HG02938 (cell line): ENCODE data around the gene HPSE2.
"Not testable (repeated sequence)": the region's sequence is repeated elsewhere in the genome, so short reads cannot be mapped to it uniquely, and the experiment has no call there.

ENCODE experiments used
- ATAC-seq: cut with Tn5 transposase; IDR thresholded peaks from one replicate; pipeline ENCODE4 v1.9.1; 2021; ENCODE audit warnings: mild to moderate bottlenecking, moderate library complexity; ENCODE audit not compliant: unreplicated experiment

The HPSE2 gene

DNA sequence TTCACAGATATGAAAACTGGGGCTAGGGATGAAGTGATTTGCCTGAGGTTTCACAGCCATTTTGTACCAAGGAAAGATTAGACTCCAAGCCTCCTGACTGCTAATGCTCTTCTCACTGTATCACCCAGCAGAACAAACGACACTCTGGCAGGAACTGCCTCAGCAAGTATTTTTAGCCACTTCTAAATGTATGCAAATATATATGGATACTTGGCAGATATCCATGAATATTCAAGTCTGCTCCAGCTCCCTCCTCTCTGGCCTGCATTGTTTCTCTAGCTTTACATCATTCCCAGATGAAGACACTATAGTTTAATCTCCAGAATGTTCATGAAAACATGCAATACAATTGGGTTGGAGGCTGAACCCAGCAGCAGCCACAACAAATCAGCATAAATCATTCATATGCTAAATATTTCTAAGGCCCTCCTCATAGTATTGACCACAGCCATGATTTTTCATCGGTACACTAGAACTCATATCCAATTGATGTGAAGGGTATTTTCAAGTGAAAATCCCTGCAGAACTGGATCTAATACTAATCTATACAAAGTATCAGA is 65.5 kb downstream of the HPSE2 start:
- ATAC-seq = no peak

DNA sequence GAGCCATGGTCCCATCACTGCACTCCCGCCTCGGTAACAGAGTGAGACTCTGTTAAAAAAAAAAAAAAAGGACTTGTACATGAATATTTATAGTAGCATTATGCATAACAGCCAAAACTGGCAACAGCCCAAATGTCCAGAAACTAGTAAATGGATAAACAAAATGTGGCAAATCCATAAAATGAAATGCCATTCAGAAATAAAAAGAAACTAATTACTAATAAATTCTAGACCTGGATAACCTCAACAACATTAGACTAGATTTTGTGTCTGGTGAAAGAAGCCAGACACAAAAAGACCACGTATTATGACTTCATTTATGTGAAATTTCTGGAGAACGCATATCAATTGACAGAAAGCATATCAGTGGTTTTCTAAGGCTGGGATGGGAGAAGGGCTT is 74.5 kb downstream of the HPSE2 start:
- ATAC-seq = no peak

DNA sequence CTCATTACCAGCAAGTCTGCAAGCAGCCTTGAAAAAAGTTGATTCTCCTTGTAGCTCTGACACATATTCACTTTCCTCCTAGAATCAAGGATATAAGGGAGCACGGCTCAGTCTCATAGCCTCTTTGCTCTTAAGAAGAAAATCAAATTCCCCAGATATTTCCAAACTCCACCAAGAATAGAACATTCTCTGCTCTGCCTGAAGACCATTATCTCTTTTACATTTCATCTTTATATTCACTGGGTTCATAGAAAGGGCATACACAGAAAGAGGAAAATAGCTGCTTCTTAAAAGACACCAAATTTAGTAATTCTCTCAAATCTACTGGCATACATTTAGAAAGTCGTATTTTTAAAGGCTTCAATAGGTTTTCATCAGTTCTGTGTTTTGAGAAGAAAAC is 92.0 kb downstream of the HPSE2 start:
- ATAC-seq = no peak

DNA sequence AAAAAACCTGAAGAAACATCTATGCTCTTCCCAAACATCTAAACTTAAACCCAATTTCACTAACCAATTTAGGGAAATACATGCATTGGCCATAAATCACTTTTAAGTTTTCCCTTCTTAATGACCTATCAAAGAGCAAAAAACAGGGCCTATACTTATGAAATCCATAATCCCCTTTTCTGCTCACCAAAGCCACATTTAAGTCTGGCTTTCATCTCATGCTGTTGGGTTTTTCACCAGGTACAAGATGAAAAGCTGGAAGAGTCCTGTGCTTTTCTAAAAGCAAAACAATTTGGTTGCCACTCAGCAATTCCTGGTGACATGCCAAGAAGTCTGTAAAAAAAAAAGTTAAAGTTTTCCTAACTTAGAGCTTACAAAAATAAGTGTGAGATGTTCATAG is 92.6 kb downstream of the HPSE2 start:
- no peak for ATAC-seq

DNA sequence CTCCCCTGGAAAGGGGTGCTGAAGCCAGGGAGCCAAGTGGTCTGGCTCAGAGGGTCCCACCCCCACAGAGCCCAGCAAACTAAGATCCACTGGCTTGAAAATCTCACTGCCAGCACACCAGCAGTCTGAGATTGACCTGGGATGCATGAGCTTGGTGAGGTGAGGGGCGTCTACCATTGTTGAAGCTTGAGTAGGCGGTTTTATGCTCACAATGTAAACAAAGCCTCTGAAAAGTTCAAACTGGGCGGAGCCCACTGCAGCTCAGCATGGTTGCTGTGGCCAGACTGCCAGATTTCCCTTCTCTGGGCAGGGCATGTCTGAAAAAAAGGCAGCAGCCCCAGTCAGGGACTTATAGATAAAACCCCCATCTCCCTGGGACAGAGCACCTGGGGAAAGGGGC is 102.8 kb downstream of the HPSE2 start:
- ATAC-seq = not testable (repeated sequence)

DNA sequence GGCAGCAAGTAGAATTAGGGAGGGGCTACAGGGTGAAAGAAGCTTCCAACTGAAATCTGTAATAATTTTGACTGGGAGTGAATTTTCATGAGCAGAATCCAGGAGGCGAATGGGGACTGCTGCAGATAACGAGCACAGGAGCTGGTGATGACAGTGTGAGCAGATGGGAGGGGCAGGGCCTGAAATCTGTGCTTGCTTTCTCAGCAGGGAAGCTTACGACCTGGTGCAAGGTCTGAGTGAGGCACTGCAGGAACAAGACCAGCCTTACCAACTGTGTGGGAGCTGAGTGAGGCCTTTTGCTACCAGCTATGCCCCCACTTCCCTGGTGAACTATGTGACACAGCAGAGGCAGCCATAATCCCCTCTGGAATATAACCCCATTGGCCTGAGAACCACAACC is 109.8 kb downstream of the HPSE2 start:
- no peak for ATAC-seq

DNA sequence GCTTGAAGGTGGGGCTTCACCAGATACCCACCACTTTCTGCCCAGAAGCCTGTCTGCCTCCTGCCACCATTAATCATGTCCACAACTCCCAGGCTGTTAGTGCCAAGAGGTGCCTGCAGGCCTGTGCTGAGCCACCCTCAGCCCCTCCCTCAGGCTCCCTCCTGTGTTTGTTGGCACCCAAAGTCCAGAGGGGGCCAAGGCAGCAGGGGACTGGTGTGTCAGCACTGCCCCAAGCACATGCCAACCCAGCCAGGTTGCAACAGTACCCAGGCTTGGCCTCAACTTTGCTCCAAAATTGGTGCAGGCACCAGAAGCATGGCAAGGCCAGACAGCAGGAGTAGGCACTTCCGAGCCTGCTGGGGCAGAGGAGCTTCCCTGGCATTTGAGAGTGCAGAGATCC is 111.3 kb downstream of the HPSE2 start:
- ATAC-seq = no peak

DNA sequence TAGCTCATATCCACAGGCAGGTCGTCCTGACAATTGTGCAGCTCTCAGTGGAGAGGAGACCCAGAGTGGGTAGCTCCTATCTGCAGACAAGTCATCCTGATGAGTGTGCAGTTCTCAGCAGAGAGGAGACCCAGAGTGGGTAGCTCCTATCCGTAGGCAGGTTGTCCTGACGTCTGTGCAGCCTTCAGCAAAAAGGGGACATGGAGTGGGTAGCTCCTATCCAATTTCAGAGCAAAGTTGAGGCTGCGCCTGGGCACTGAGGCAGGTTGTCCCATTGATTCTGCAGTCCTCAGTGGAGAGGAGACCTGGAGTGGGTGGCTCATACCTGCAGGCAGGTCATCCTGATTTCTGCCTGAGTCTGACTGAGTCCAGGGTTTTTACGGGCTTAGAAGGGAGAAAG is 111.8 kb downstream of the HPSE2 start:
- no peak for ATAC-seq

DNA sequence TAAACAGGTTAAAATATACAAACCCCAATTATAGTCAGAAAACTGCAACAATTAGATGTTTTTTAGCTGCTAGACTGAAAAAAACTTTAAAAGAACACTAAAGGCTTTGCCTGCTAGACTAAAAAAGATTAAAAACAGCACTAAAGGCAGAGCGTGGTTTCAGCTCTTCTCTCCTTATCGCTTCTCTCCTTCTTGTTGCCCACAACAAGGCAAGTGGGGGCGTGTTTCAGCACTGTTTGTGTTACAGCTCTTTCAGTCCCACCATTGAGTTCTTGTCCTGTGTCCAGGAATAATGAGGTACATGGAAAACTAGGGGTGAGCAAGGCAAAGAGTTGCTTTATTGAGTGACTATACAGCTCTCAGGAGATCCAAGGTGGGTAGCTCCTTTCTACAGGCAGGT is 112.3 kb downstream of the HPSE2 start:
- no peak for ATAC-seq

DNA sequence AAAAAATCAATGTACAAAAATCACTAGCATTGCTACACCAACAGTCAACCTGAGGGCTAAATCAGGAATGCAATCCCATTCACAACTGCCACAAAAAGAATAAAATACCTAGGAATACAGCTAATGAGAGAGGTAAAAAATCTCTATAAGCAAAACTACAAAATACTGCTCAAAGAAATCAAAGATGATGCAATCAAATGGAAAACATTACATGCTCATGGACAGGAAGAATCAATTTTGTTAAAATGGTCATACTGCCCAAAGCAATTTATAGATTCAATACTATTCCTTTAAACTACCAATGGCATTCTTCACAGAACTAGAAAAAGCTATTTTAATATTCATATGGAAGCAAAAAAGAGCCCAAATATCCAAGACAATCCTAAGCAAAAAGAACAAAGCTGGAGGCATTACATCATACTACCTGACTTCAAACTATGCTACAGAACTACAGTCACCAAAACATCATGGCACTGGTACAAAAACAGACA is 116.3 kb downstream of the HPSE2 start:
- ATAC-seq = no peak

DNA sequence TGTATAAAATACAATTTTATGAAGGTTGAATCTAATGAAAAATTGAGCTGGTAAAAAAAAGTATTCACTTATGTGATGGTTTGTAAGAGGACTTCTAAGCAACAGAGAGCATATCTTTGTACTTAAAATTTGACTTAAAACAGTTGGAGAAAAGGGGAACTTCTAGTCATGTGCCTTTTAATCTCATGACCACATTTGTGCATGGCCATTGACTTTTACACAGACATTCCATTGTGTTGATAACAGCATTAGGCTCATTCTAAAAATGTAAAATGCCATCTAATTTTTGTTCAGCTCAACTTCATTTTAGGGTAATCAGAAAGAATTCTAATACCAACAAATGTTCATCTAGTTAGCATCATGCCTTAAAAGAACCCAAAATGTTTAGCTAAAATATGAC is 119.9 kb downstream of the HPSE2 start:
- no peak for ATAC-seq

DNA sequence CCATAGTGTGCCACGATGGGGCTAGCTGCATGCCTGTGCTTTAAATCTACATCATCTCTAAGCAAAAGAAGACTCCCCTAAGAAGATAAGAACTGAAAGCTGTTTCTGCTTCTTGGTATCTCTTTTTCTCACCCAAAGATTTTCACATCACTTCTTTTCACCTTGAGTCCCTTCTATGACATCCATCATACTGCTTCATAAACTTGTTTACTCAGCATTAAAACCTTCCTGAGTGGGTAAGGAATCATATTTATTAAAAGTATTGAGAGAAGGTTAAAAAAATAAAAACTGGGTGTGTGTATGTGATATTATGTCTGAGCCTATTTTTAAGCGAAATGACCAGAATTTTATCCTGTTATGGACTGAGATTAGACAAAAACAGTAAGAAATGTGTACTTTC is 150.3 kb downstream of the HPSE2 start:
- ATAC-seq = no peak

DNA sequence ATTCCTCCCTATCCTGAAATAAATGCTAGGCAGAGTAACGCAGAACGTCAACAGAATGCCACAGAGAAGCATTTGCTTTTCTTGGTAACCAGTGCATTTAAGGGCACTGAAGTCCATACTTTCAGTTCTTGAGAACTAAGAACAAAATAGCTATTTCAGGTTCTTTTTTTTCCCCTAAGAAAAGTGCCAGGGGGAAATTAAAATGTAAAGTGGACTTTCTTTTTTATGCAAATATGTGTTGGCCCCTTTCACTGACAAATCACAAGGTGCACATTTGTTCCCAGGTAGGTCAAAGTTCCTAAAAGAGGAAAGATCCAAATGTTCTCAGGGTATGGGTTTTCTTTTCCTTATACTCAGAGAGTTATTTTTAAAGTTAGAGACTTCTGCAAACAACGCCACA is 151.5 kb downstream of the HPSE2 start:
- no peak for ATAC-seq

DNA sequence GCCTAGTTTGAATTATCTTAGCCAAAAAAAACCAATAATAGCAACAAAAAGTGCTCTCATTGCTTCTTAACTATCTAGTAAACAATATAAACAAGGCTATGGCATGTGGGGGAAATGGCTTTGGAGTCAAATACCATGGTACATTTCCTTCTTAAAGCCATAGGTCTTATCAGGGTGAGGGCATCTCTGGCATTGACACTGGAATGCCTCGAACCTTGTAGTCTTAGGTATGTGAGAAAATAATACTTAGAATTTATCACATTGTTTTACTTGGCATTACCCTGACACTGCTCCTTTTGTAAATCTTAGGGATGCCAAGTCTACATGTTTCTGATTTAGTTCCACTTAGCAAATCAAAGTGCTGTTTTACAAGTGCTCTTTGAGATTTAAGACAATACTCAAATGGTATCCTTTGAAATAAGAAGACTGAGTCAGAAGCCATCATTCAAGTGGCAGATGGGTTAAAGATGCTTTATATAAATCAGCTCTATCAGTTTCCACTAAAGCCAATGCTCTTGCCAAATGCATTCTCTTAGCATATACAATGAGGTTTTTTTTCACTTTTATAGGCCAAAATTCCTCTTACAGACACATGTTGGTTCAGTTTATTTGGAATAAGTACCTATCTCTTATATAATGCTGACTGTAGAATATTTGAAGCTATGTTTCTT is 155.2 kb downstream of the HPSE2 start:
- ATAC-seq = no peak

DNA sequence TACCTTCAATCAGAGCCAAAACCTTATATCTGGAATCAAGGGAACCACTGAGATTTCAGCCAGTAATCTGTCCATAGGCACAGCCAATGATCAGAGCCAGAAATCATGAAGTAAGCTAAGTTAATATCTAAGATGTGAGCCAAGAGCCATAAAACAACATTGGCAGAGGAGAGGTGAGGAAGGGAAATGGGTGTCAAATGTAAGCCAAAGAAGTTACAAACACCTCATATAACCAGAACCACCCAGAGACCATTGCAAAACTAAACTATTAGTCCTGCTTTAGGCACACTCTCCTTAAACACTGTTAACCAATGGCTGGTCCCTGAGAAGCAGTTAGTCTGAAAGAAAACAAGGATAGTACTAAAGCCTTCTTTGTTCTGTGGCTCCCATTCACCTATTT is 173.1 kb downstream of the HPSE2 start:
- ATAC-seq = no peak

DNA sequence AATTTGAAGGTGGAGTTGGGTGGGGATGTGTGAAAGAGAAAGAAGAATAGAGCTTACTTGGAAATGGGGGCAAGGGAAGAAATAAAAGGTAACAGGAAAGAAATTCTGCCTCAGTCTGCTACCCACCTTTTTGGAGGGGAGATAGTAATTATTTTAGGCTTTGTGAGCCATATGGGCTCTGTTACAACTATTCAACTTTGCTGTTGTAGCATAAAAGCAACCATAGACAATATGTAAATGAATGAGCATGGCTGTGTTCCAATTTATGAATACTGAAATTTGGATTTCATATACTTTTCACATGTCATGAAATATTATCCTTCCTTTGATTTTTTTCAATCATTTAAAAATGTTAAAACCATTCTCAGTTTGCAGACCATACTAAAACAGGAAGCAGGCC is 176.9 kb downstream of the HPSE2 start:
- no peak for ATAC-seq

DNA sequence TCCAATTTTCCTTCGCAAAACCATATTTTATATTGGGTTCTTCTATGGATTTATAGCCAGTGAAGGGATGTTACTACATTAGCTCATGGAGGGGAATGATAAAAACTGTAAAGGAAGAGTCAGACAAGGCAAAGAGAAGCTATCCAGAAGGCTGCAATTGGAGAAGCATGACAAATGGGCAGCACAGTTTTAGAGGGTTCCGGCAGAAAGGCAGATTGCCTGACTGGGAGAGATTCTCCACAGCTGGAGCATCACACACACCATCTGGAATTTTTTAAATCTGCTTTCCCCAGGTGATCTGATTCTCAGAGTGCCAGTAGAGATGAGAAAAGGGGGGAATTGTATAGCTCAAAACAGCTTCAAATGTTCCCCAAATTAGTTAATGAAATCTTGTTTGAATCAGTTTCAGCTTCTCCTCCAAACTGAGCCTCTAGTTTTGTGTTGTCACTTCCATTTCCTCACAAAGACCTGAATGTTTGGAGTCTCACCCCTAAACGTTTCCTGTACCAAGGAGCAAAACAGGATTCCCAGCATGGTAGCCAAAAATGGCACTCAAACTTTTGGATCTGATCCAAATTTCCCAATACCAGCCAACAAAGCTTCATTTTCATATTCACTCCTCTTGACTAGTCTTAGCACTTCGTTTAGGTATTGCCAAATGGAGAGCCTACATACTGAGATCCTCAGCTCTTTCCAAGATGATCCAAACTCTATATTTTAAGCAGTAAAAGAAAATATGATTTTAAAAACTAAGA is 177.5 kb downstream of the HPSE2 start:
- no peak for ATAC-seq

DNA sequence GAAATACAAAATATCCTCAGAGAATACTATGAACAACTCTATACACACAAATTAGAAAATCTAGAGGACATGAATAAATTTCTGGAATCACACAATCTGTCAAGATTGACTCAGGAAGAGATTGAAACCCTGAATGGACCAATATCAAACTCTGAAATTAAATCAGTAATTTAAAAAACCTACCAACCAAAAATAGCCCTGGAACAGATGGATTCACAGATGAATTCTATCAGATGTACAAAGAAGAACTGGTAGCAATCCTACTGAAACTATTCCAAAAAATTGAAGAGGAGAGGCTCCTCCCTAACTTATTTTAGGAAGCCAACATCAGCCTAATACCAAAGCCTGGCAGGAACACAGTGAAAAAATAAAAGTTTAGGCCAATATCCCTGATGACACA is 190.0 kb downstream of the HPSE2 start:
- ATAC-seq = no peak

DNA sequence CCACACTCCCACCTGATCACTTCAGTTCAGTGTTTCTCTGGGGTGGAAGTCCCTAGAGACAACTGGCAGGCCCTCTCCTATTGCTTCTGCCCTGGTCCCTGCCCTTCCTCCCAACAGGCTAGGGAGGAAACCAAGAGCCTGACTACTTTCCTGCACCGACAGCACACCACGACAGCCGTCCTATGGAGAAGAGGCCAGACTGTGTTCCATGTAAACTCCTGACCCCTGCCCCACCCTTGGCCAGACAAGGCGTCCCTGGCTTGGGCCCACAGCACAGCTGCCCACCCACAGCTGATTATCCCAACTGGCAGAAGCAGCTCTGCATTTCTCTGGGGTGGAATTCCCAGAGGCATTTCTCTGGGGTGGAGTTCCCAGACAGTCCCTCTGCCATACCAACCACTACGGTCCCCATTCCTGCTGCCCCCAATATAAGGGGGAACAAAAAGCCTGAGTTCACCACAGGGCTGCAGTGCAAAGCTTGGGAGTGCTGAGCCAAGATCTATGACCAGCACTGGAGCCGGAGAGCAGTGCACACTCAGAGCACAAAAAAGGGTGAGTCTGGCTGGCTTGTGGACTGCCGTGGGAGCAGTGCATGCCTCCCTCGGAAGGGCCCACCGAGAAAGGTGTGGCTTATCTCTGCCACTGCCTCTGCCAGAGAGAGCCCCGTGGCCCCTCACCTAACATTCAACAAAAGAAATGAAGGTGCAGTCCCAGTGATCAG is 193.4 kb downstream of the HPSE2 start:
- ATAC-seq = no peak

DNA sequence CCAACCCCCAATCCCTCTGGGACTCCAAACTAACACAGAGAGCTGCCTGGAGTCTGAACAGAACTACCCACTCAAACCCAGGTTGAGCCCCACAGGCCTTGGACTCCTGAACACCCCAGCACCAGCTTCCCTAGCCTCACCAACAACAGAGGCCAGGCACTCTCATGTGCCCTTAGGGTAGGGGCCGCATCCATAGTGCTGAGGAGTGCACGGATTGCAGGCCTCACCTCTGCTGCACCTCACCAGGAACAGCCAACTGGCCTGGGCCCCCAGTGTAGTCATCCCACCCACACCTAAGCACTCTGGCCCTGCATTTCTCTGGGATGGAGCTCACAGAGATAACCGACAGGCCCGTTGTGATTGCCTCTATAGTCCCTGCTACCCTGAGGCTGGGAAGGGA is 194.2 kb downstream of the HPSE2 start:
- no peak for ATAC-seq

DNA sequence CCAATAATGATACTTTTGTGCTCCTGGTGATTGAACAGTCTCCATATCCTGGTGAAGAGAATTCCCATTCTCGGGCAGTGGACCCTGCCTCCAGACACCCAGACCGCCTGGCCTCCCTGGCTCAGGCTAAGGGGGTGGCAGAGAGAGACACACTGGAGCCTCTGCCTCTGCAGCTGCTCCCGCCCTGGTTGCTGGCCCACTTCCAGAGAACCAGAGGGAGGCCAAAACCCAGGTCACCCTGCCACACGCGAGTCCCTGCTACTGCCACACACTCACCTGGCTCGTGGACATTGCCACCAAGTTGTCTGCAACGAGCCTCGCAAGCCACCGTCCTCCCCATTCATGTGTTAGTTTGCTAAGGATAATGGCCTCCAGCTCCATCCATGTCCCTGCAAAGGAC is 221.8 kb downstream of the HPSE2 start:
- ATAC-seq = no peak

DNA sequence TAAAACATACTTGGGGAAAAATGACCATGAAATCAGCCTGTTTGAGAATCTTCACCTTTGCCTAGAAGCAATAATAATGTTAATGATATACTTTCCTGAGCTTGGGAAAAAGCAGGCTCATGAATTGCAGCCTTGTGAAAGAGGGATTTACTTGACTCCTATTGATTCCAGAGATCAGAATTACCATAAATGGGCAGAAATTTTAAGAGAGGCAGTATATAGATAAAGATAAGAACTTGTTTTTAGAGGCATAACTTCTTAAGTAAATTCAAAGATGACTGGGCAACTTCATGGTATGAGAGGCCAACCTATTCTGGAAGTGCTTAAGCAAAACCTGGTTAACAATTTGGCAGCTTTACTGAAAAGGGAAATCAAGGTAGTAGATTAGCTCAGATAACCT is 225.4 kb downstream of the HPSE2 start:
- ATAC-seq = no peak
